Osteoblast (primary cell): Measurements from ENCODE around the gene NUP93. TPM values are rescaled to one million over a fixed set of nuclear protein-coding genes. Genes with fewer than 3 reads are reported as not detected.
"Not testable (repeated sequence)": the region's sequence is repeated elsewhere in the genome, so short reads cannot be mapped to it uniquely, and the experiment has no call there.

Experiments
- DNase-seq: peaks from one replicate; pipeline ENCODE4 v3.0.0; 2011; ENCODE audit warnings: low spot score, mixed read lengths; ENCODE audit not compliant: insufficient read length; ENCODE audit errors: missing footprints
- H2AFZ ChIP-seq: 2 replicates; pipeline ENCODE4 v1.6.0; 2011; ENCODE audit warnings: mild to moderate bottlenecking, low read length
- H3K27ac ChIP-seq: 2 replicates; pipeline ENCODE4 v1.5.1; 2011; ENCODE audit warnings: mild to moderate bottlenecking, low read depth, low read length, moderate library complexity
- H3K27me3 ChIP-seq: 2 replicates; pipeline ENCODE4 v1.6.0; 2012; ENCODE audit warnings: mild to moderate bottlenecking, control low read depth, inconsistent platforms, low read length, moderate library complexity; ENCODE audit not compliant: insufficient read depth
- H3K36me3 ChIP-seq: 2 replicates; pipeline ENCODE4 v1.5.1; 2011; ENCODE audit warnings: mild to moderate bottlenecking, low read length, control low read depth, moderate library complexity; ENCODE audit not compliant: insufficient read depth
- H3K4me1 ChIP-seq: 2 replicates; pipeline ENCODE4 v1.5.1; 2011; ENCODE audit warnings: mild to moderate bottlenecking, low read length, control low read depth, moderate library complexity; ENCODE audit not compliant: insufficient read depth
- H3K4me2 ChIP-seq: 2 replicates; pipeline ENCODE4 v1.6.0; 2011; ENCODE audit warnings: mild to moderate bottlenecking, low read length; ENCODE audit not compliant: insufficient read depth
- H3K4me3 ChIP-seq: fragments of 200-600 bp; sonication (generic); 3 replicates; pipeline ENCODE4 v1.5.1; 2012; ENCODE audit warnings: mild to moderate bottlenecking, low read length, inconsistent platforms; ENCODE audit not compliant: insufficient read depth
- H3K79me2 ChIP-seq: 2 replicates; pipeline ENCODE4 v1.6.0; 2012; ENCODE audit warnings: mild to moderate bottlenecking, low read length, control low read depth, inconsistent platforms; ENCODE audit not compliant: insufficient read depth
- H3K9me3 ChIP-seq: 2 replicates; pipeline ENCODE4 v1.5.1; 2011; ENCODE audit warnings: low read depth, low read length, control low read depth
- H4K20me1 ChIP-seq: 2 replicates; pipeline ENCODE4 v1.6.0; 2012; ENCODE audit warnings: mild to moderate bottlenecking, low read length, control low read depth; ENCODE audit not compliant: insufficient read depth
- total RNA-seq: library from RNA; depleted of rRNA; stranded (reverse); fragments of >200 nt; gene quantifications from 2 replicates; pipeline ENCODE4 v1.2.3, GENCODE V29; 2012
- TF ChIP-seq, protein P1 (sequence below): IDR thresholded peaks from 2 replicates; pipeline ENCODE4 v1.5.1; 2011; ENCODE audit warnings: mild to moderate bottlenecking, low read depth, low read length, moderate library complexity; ENCODE audit errors: extremely low read depth

Gene NUP93
- total RNA-seq, 1 donor: 40.5 TPM

DNA sequence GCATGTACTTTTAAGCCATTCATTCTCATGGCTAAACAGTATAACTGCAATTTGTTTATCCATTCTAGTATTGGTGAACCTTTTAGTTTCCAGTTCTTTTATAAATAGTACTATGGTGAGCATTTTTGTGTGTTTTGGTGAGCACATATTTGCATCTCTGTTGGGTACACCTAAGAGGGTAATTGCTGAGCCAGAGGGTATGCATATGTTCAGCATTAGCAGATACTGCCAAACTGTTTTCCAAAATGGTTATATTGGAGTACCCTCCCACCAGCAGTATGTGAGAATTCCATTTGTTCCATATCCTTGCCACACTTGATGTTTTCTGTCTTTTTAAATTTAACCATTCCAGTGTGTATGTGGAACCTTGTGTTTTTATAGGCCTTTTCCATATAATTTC lies 81.0 kb downstream of the NUP93 start:
- no peaks in the 10 kb centered on the region for H3K79me2 ChIP-seq
- H3K4me2 ChIP-seq: no peak overlapping the region
- H3K9me3 ChIP-seq: peaks cover 3% of the 10 kb centered on the region
- H4K20me1 ChIP-seq: no peaks in the 10 kb centered on the region
- no peak overlapping the region for H3K27ac ChIP-seq
- H3K4me3 ChIP-seq: no peak overlapping the region
- TF ChIP-seq, protein P1, sequence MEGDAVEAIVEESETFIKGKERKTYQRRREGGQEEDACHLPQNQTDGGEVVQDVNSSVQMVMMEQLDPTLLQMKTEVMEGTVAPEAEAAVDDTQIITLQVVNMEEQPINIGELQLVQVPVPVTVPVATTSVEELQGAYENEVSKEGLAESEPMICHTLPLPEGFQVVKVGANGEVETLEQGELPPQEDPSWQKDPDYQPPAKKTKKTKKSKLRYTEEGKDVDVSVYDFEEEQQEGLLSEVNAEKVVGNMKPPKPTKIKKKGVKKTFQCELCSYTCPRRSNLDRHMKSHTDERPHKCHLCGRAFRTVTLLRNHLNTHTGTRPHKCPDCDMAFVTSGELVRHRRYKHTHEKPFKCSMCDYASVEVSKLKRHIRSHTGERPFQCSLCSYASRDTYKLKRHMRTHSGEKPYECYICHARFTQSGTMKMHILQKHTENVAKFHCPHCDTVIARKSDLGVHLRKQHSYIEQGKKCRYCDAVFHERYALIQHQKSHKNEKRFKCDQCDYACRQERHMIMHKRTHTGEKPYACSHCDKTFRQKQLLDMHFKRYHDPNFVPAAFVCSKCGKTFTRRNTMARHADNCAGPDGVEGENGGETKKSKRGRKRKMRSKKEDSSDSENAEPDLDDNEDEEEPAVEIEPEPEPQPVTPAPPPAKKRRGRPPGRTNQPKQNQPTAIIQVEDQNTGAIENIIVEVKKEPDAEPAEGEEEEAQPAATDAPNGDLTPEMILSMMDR: no peak
- no peak overlapping the region for H2AFZ ChIP-seq
- peaks cover 12% of the 10 kb centered on the region for H3K36me3 ChIP-seq
- DNase-seq: no peak
- H3K4me1 ChIP-seq: peaks cover 16% of the 10 kb centered on the region
- no peaks in the 10 kb centered on the region for H3K27me3 ChIP-seq

DNA sequence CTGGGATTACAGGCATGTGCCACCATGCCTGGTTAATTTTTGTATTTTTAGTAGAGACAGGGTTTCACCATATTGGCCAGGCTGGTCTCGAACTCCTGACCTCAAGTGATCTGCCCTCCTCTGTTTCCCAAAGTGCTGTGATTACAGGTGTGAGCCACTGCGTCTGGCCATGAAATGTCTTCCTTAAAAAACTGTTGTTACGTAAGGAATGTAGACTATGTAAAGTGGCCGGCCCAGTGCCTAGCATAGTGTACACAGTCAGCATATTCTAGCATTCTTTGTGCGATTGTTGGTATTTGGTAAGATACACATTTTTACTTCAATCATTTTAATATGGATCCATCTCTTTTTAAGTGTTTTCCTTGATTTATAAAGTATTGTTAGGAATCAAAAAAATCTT lies 81.7 kb downstream of the NUP93 start:
- not testable (repeated sequence) for H3K27ac ChIP-seq, H2AFZ ChIP-seq, H3K9me3 ChIP-seq, H3K36me3 ChIP-seq, H3K27me3 ChIP-seq, H3K79me2 ChIP-seq, H3K4me2 ChIP-seq, H3K4me3 ChIP-seq, H4K20me1 ChIP-seq, DNase-seq
- peaks cover 16% of the 10 kb centered on the region for H3K4me1 ChIP-seq

DNA sequence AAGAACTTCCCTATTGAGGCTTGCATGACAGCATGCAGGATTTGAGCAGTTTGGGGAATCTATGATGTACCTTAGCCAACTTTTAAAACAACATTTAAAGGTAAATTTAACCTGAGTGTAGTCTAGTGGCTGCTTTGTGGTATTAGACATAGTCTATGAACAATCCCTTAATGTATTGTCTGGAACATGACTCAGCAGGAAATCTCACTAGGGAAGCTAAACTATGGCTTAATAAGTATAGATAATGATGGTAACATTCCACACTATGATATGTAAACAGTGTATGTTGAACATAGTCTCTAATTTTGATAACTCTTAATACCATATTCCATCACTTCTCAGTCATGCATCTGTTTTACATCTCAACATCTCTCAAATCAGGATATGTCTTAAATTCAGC lies 83.0 kb downstream of the NUP93 start:
- H3K27me3 ChIP-seq: no peaks in the 10 kb centered on the region
- H3K4me1 ChIP-seq: peaks cover 5% of the 10 kb centered on the region
- H3K9me3 ChIP-seq: no peaks in the 10 kb centered on the region
- peak; percentile 55 for DNase-seq
- H3K27ac ChIP-seq: no peak overlapping the region
- H3K79me2 ChIP-seq: no peaks in the 10 kb centered on the region
- TF ChIP-seq, protein P1: no peak
- no peaks in the 10 kb centered on the region for H4K20me1 ChIP-seq
- H3K36me3 ChIP-seq: no peaks in the 10 kb centered on the region
- no peak overlapping the region for H3K4me2 ChIP-seq
- no peak overlapping the region for H2AFZ ChIP-seq
- no peak overlapping the region for H3K4me3 ChIP-seq

- no peak for DNase-seq
- Histone ChIP-seq H3K36me3 (peaks cover 5% of the 10 kb centered on the region), H3K4me3 (no peak overlapping the region), H3K9me3 (no peaks in the 10 kb centered on the region), H4K20me1 (no peaks in the 10 kb centered on the region), H2AFZ (no peak overlapping the region), H3K4me1 (peaks cover 5% of the 10 kb centered on the region), H3K27me3 (no peaks in the 10 kb centered on the region), H3K4me2 (no peak overlapping the region), H3K27ac (no peak overlapping the region), H3K79me2 (no peaks in the 10 kb centered on the region)
- TF ChIP-seq, protein P1: no peak
These were observed 84.9 kb downstream of the NUP93 start for GRCh38 chr16:56814537-56815432.
